ENCODE measurements around the gene SPRED2.

The SPRED2 gene

GRCh38 chr2:65277791-65278483 is 154.5 kb downstream of the SPRED2 start:
- no peak overlapping the region for H3K4me3 ChIP-seq (replicated peaks; ENCODE audit: low read depth, low read length)

GRCh38 chr2:65277118-65277517 is 155.3 kb downstream of the SPRED2 start:
- no peak for DNase-seq (ENCODE audit: low read depth)
- no peak for TF ChIP-seq CTCF (IDR thresholded peaks at IDR 0.05; ENCODE audit: low read length, missing control alignments)
- no peak overlapping the region for H3K4me3 ChIP-seq (replicated peaks; ENCODE audit: low read depth, low read length)

More at GRCh38 chr2:65277791-65278483, 154.5 kb downstream of the SPRED2 start:
- TF ChIP-seq CTCF (IDR thresholded peaks at IDR 0.05; ENCODE audit: low read length, missing control alignments) = no peak
- no peak for DNase-seq (ENCODE audit: low read depth)

- no peak for TF ChIP-seq CTCF (IDR thresholded peaks at IDR 0.05; ENCODE audit: low read length, missing control alignments)
- no peak overlapping the region for H3K4me3 ChIP-seq (replicated peaks; ENCODE audit: low read depth, low read length)
- no peak for DNase-seq (ENCODE audit: low read depth)
Measured at GRCh38 chr2:65276609-65277008, 155.8 kb downstream of the SPRED2 start.

- no peak for TF ChIP-seq CTCF (IDR thresholded peaks at IDR 0.05; ENCODE audit: low read length, missing control alignments)
- DNase-seq (ENCODE audit: low read depth) = no peak
- H3K4me3 ChIP-seq (replicated peaks; ENCODE audit: low read depth, low read length) = no peak overlapping the region
Measured at GRCh38 chr2:65275141-65275915, 157.1 kb downstream of the SPRED2 start.

- no peak overlapping the region for H3K4me3 ChIP-seq (replicated peaks; ENCODE audit: low read depth, low read length)
- TF ChIP-seq CTCF (IDR thresholded peaks at IDR 0.05; ENCODE audit: low read length, missing control alignments) = no peak
- no peak for DNase-seq (ENCODE audit: low read depth)
Measured at GRCh38 chr2:65273344-65273743, 159.1 kb downstream of the SPRED2 start.

- TF ChIP-seq CTCF (IDR thresholded peaks at IDR 0.05; ENCODE audit: low read length, missing control alignments) = no peak
- no peak overlapping the region for H3K4me3 ChIP-seq (replicated peaks; ENCODE audit: low read depth, low read length)
- no peak for DNase-seq (ENCODE audit: low read depth)
Measured at GRCh38 chr2:65268957-65269356, 163.4 kb downstream of the SPRED2 start.

All from fibroblast of pulmonary artery (primary cell).